Glomerular endothelial cell (primary cell): ENCODE measurements around the gene HES3. TPM values are rescaled to one million over a fixed set of nuclear protein-coding genes. Genes with fewer than 3 reads are reported as not detected.

Experiments
- DNase-seq: peaks from one replicate; pipeline ENCODE4 v3.0.0-alpha.2; 2011; ENCODE audit warnings: low read depth, low spot score; ENCODE audit errors: extremely low read depth
- total RNA-seq: library from RNA; depleted of rRNA; stranded (reverse); fragments of >200 nt; gene quantifications from 2 replicates; pipeline ENCODE4 v1.2.3, GENCODE V29; 2015

HES3 gene, protein sequence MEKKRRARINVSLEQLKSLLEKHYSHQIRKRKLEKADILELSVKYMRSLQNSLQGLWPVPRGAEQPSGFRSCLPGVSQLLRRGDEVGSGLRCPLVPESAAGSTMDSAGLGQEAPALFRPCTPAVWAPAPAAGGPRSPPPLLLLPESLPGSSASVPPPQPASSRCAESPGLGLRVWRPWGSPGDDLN
- total RNA-seq, result not detected in 2 replicates

DNA sequence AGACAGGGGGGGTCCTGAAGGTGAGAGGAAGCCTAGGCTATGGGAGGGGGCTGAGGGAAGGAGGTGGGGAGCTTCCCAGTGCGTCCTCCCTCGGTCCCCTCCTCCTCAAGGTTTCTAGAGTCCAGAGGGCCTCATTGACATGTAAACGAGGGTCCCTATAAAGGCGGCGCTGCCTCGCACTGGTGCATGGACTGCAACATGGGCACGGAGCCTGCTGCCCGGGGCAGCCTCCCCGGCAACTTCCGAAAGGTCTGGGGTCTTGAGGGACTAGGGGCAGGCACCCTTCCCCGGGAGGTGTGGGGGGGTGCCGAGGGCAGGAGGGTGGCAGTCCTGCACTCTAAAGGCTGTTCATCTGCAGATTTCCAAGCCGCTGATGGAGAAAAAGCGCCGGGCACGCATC lies at the start of gene HES3:
HES3 (plus strand) TSS at position 187 of the 400 bp plus-strand sequence; CDS start at position 374, 187 bp downstream.
- DNase-seq, result no peak

DNA sequence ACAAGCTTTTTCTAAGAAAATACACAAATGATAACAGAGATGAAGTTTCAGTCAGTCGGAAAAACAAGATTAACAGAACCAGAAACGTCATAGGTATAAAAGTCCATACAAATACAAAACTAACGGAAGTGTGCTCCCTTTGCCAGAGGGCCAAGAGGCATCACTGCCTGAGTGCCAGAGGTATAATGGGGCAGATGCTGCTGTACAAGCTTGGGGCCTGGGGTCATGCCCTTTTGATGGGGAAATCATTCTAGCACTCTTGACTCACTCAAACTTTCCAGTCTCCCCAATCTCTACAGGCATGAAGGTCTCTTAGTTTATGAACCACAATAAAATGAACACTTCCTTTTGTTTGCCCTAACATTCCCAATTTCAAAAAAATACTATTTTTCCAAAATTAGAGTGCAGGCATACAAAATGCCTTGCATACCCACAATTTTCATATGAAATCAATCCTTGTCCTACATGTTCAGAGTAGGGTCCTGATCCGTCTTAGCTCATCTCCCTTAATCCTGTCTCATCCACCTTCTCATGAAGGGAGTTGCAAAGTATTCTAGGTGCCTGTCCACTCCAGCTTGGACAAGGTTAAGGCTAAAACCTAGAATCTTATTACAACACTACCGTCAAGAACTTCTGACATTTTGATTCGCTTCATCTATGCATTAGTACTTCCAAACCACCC lies 46.1 kb upstream of the HES3 start:
- DNase-seq, result no peak

DNA sequence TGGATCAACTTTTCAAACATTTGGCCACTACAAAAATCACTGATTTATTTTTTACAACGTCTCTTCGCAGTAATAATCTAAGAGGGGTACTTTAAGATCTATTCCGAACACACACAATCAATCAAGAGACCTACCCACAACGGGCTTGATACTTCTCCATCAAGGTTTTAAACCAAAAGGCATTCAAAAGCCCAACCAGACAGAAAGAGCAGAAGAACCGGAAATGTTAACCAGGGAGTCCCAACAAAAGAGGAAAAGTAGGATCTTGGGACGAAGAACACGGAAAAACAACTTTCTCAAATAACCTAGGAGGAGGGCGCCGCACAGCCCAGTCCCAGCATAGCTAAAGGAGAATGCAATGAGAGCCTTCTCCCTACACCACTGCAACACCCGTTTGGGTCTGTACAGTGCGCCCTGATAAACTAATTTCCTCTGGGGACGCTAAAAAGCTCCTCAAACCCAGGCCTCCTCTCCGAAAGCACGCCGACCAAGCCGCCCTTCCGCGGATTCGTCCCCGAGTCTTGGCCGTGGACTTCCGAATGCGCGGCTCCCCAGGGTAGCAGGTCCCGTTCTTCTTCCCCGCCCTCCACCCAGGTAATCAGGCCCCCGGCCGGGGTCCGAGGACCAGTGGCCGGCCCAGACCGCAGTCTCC lies 45.2 kb upstream of the HES3 start:
- DNase-seq, result no peak

DNA sequence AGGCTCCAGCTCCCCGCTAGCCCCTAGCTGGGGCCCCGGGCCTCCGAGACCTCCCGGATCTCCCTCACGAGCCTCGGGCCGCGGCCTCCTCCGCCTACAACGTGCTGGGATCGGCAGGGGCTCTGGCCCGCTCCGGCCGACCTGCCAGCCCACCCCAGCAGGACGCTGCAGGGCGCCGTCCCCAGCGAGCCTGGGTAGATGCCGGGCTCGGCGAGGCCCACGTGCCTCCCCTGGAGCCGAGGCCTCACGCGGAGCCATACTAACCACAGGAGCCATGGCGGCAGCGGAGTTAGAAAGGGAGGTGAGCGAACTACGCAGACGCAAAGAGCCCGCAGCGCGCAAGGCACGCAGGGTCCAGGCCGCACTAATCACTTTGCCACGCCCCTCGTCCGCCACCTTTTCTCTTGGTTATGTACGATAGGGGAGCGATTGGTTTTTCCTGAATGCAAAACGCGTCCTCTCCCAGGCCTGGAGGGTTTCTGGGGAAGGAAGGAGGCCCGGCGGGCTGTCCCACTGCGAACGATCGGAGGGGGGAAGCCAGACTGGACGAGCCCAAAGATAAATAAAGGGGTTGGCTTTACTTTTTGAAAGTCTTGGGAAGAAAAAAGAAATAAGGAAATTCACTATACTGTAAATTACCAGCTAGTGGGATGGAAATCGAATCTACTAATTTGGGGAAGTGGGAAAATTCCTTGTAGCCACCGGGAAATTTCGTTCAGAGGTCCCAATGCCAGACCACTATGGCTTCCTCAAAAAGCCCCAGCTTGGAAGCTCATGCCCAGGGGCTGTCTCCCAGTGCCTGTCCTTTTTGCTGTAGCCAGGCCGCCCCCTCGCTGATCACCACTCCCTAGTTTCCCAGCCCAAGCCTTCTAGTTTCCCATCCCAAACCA lies 44.4 kb upstream of the HES3 start, which contains the start of gene RPL22:
RPL22 (minus strand) TSS at position 298 of the 890 bp plus-strand sequence; CDS start at position 276, 22 bp downstream.
- DNase-seq, result peak; percentile 96

DNA sequence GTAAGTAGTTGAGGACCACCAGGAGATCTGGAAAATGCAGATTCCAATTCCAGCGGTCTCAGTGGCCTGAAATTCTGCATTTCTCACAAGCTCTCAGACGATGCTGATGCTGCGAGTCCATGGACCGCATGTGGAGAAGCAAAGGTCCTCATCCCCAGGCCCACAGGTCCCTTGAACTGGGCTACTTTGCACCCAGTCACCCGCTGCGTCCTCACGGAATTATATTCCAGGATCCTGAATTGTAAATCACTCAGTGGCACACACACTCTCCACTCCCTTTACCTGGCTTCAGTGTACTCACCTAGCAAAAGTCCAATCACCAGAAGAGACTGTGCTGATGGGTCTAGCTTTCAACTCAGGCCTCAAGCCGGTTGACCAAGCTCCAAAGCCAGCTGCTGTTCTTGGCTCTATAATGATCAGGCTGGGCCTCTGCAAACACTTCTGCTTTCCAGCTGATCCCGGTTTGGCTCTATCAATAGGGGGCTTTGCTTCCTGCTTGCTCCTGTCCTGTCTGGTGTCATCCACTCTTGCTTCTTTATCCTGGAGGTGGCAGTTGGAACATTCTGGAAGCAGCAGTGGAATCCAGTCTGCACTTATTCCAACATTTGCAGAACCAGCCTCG lies 43.7 kb upstream of the HES3 start:
- DNase-seq, result no peak

DNA sequence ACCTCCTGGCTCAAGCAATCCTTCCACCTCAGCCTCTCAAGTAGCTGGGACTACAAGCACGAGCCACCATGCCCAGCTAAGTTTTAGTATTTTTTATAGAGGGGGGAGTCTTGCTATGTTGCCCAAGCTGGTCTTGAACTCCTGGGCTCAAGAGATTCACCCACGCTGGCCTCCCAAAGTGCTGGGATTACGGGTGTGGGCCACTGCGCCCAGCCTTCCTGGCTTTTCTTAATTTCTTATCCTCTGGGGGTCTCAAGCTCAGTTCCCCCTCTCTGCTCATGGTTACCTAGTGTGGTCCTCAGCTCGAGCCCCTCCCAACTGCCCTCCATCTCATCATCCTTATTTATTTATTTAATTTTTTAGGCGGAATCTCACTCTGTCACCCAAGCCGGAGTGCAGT lies 41.7 kb upstream of the HES3 start:
- DNase-seq, result no peak

DNA sequence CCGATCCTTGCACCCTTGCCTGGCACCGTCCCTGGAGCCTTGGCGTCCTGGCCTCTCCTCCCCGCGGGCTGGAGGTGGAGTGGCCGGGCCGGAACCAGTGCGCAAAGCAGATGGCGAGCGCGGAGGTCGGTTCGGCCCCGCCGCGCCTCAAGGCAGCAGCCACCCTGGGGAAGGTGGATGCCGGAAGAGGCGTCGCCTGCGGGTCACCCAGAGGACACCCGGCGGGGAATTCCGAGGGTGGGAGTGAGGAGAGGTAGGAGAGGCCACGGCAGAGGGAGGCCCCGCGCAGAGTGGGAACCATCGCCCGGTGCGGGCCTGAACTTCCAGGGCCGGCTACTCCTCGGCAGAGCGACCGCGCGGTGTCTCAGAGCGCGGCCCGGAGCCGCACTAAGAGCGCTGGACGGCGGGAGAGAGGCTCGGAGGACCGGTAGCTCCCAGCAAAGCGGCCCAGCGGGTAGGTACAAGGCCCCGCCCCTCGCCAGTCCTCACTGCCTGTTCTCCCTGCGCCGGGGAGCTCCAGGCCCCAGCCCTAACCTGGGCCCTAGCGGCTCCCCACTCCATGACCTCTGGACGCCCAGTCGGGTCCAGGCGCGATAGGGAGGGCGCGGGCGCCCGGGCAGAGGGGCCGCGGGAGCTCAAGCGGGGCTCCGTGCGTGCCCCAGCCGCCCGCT lies 38.0 kb upstream of the HES3 start, which contains the start of gene RNF207:
RNF207 (plus strand) TSS at position 271 of the 671 bp plus-strand sequence. CDS start 417 bp downstream, outside the sequence.
- no peak for DNase-seq

DNA sequence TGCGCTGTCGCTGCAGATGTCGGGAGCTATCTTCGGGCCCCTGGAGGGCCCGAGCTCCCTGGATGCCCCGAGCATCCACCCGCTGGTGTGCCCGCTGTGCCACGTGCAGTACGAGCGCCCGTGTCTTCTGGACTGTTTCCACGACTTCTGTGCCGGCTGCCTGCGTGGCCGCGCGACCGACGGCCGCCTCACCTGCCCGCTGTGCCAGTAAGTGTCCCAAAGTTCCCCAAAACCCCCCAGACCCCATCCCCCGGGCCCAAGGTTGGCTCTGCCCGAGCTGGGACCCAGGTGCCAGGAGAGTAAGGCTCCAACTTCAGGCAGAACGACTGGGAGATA lies 37.5 kb upstream of the HES3 start:
- DNase-seq, result no peak

DNA sequence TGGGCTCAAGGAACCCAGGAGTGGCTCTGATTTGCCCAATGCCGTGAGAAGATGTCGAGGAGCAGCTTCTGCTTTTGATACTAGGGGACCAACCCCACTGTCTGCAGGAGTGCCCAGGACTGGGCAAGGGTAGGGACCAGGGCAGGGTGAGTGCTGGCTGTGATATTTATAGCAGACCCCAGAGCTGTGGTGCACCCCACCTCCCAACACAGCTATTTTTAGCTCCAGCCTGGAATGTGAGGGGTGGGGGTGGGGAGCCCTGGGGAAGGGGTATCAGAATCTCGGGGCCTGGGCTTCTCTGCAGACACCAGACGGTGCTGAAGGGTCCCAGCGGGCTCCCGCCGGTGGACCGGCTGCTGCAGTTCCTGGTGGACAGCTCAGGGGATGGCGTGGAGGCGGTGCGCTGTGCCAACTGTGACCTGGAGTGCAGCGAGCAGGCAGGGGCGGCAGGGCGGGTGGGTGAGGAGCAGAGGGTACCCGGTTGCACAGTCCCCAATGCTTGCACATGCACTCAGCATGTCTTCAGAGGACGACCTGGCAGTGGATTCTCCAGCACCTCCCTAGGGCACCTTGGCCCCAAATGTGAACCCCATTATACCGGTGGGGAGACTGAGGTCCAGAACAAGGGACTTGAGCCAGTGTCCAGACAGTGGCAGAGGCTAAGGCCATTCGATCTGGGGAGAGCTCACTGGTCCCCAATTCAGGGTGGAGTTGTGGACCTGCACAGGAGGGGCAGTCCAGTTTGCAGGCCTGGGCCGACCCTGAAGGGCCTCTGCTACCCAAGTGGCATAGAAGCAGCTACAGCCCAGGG lies 36.7 kb upstream of the HES3 start:
- no peak for DNase-seq

DNA sequence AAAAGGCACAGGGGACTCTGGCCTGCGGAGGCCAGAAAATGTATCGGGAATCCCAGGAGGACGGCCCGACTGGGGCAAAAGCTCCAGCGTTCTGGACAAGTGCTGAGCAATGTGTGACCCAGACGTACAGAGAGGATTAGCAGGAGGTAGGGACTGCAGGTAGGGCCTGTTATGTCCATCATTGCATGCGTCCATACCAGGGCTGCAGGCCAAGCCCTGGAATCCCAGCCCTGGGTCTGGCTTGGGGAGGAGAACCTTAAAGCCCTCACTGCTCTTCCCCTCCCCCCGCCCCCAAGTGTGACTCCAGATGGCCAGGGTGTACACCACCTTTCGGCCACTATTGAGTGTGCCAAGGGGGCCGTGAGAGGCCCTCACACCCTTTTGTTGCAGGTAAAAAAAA lies 36.1 kb upstream of the HES3 start:
- no peak for DNase-seq

DNA sequence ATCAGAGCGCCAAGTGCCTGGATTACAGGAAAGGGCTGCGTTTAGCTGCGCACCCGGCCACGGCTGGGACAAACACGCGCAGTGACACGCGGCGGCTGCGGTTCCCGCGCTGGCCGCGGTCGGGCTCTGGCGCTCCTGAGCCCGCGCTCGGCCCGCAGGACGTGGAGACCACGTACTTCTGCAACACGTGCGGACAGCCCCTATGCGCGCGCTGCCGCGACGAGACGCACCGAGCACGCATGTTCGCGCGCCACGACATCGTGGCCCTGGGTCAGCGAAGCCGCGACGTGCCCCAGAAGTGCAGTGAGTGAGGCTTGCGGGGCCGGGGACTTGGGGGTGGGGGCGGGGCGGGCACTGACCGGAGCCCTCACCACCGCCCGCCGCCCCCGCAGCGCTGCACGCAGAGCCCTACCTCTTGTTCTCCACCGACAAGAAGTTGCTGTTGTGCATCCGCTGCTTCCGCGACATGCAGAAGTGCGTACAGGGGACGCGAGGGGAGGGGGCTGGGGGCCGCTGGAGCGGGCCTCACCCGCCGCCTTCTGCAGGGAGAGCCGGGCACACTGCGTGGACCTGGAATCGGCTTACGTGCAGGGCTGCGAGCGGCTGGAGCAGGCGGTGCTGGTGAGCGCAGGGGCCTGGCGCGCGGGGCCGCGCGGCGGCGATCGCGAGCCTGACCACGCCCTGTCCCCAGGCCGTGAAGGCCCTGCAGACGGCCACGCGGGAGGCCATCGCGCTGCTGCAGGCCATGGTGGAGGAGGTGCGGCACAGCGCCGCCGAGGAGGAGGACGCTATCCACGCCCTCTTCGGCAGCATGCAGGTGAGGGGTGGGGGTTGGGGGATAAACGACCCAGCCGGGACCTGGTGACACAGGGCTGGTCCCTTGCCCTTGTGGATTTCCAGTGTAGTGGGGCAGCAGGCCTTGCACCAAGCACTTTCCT lies 35.0 kb upstream of the HES3 start:
- no peak for DNase-seq

DNA sequence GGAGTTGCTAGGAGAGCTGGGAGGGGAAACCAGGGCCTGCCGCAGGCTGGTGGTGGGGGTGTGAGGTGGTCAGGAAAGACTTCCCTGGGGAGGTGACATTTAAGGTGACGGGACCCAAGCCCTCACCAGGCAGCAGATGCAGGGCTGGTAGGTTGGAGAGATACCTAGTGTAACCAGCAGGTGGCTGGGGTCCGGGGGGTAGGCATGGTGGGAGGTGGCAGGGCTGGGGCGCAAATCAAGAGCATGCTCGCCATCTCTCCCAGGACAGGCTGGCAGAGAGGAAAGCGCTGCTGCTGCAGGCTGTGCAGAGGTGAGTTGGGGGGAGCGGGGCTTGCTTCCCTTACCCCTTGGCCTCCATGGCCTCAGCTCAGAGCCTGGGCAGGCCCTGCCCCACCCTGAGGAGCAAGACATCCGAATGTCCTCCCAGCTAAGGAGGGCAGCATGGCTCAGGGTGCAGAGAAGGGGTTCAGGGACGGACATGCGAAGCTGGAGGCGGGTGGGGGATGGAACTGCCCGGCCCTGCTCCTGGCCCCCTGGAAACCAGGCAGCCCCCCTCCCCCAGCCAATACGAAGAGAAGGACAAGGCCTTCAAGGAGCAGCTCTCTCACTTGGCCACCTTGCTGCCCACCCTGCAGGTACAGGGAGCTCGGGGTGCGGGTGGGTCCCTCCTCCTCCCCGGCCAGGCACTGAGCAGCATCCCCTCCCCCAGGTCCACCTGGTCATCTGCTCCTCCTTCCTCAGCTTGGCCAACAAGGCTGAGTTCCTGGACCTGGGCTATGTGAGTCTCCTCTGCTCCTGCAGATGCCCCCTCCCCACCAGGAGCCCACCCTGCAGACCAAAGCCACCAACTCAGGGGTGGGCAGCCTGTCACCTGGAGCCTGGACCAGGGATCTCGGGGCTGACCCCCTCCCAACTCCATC lies 34.1 kb upstream of the HES3 start:
- DNase-seq, result no peak

DNA sequence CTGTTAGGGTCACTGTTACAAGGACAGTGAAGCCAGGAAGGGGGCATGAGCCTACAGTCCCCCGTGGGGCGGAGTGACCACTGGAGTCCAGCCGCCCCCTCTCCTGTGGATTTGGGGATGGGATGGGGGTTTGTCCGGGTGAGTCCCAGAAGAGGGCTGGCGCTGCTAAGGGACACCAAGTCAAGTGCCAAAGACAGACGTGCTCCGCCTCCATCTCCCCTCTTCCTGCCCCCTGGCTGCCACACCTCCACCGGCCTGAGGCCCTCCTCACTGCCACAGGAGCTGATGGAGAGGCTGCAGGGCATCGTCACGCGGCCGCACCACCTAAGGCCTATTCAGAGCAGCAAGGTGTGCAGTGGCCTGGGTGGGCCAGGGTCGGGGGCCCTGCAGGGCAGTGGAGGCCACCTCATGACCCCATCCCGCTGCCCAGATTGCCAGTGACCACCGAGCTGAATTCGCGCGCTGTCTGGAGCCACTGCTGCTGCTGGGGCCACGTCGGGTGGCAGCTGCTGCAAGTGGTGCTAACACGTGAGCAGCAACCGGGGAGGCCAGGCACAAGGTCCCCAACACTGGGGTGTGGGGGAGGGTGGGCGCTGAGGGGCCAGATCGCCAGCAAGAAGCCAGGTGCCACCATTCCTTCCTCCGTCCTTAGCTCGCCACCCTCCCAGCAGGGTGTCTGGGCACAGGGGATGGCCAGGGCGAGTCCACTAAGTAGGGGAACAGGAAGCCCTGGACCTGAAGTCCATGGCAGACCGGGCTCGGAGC lies 33.2 kb upstream of the HES3 start:
- no peak for DNase-seq

DNA sequence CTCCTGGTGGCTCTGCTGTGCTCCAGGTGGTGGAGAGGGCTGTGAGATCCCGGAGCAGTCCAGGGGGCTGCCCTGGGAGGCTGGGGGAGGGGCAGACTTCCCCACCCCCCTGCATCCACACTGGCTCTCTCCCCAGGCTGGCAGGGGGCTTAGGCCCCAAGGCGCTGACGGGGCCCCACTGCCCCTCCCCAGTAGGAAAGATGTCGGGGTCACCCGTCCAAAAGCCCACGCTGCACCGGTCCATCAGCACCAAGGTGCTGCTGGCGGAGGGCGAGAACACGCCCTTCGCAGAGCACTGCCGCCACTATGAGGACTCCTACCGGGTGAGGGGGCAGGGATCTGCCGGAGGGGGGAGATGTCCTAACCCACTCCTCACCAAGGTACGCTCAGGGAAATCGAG lies 32.2 kb upstream of the HES3 start:
- DNase-seq, result no peak

DNA sequence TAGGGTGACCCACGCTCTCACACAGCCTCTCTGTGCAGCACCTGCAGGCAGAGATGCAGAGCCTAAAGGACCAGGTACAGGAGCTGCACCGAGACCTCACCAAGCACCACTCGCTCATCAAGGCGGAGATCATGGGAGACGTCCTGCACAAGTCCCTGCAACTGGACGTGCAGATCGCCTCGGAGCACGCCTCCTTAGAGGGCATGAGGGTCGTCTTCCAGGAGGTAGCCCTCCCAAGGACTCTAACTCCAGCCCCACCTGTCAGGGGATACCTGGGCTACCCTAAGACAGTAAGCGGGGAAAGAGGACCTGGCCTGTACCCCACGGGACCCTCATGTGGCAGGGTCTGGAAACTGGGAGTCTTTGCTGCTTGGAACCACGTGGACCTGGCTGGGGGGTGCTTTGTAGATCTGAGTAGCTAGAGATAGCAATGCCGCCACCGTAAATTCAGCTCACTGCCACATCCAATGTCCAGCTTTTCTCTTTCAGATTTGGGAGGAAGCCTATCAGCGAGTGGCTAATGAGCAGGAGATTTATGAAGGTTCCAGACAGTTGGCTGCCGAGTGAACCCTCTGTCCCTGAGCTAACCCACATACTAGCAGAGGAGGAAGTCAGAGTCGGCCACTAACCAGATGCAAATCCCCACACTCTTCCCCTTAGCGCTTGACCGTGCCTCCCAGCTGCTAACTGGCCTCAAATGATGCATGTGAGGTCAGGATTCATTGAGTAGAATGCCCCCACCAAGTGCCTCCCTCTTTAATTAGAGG lies 31.6 kb upstream of the HES3 start:
- no peak for DNase-seq
